GM12891 (cell line): ENCODE measurements around the gene LTBP1.

Experiments used
- PAX5 ChIP-seq: IDR thresholded peaks from 2 replicates; pipeline ENCODE4 v1.6.1; 2011; ENCODE audit warnings: low read length, moderate library complexity, mild to moderate bottlenecking; ENCODE audit not compliant: insufficient read depth, severe bottlenecking
- POLR2A ChIP-seq: IDR thresholded peaks from 2 replicates; pipeline ENCODE4 v1.6.1; 2011; ENCODE audit warnings: low read depth, low read length, control low read depth
- POLR2AphosphoS5 ChIP-seq: IDR thresholded peaks from 2 replicates; pipeline ENCODE4 v1.6.1; 2011; ENCODE audit warnings: low read depth, low read length, control low read depth
- POU2F2 ChIP-seq: IDR thresholded peaks from 2 replicates; pipeline ENCODE4 v1.6.1; 2011; ENCODE audit warnings: low read depth, mild to moderate bottlenecking, control low read depth, low read length, moderate library complexity
- TAF1 ChIP-seq: IDR thresholded peaks from 2 replicates; pipeline ENCODE4 v1.6.1; 2011; ENCODE audit warnings: low read depth, low read length, control low read depth

DNA sequence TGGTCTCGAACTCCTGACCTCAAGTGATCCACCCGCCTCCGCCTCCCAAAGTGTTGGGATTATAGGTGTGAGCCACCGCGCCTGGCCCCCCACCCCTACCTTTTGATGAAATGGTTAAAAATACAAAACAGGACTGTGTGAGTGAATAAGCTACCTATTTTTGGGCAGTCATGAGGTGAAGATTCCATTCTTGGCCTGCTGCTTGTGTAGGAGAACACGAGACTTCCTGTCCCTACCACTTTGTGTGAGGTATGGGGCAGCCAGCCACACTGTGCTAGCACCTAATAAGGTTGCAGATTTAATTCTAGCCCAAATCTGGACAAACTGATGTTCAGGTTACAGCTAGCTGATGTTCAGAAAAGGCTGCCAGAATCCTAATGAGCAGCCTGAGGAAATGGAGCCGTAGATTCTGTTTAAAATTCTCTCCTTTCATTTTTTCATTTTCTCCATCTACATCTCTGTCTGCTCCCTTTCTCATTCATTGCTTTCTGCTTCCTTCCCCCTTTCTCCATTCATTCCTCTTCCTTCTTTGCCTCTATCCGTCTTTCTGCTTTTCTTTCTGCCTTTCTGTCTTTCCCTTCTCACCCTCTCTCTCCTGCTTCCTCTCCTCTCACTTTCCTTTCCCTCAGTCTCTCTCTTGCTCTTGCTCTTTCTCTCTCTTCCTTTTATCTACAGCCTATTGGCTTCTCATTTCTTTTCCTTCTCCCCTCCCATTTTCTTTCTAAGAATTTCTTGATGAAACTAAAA lies 4.6 kb upstream of the LTBP1 start:
- no peak for TF ChIP-seq POLR2A
- TF ChIP-seq PAX5 = no peak
- TF ChIP-seq POLR2AphosphoS5 = no peak
- TF ChIP-seq TAF1 = no peak
- TF ChIP-seq POU2F2 = no peak
